Stimulated activated naive CD4-positive, alpha-beta T cell (primary cell): ENCODE data around the gene FOSL2.

ENCODE experiments used
- DNase-seq, 6 experiments: peaks; one replicate each; lab custom pipeline; 2025; lab: John Stamatoyannopoulos, UW

Gene FOSL2

DNA sequence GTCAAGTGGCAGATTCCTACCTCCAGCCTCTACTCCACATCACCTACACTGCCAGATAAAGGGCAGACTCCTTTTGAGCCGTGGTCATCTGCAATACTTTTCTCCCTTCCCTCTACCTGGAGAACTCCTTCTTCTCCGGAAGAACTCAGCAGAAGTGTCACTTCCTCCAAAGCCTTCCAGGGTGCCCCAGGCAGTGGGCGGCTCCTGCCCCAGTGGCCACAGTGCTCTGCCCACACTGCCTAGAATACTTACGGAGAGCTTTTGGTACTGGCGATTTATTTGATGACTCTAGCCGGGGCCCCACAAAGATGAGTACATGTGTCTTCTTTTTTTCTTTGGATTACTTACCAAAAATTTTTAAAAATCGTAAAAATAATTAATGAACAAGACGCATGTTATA, 39.7 kb downstream of the FOSL2 start:
- DNase-seq = no peak

DNA sequence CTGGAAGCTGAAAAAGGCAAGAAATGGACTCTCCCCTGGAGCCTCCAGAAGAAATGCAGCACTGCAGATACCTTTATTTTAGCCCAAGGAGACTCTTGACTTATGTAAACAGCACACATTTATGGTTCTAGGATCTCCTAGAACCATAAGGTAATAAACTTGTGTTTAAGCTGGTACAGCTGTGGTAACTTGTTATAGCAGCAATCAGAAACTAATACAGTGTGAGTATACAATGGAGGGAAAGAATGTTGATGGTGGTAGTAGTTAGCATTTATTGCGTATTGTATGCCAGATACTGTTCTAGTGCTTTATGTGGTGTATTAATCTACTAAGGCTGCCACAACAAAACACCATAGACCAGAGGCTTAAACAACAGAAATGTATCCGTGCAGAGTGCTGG, 40.6 kb downstream of the FOSL2 start:
- DNase-seq = no peak

DNA sequence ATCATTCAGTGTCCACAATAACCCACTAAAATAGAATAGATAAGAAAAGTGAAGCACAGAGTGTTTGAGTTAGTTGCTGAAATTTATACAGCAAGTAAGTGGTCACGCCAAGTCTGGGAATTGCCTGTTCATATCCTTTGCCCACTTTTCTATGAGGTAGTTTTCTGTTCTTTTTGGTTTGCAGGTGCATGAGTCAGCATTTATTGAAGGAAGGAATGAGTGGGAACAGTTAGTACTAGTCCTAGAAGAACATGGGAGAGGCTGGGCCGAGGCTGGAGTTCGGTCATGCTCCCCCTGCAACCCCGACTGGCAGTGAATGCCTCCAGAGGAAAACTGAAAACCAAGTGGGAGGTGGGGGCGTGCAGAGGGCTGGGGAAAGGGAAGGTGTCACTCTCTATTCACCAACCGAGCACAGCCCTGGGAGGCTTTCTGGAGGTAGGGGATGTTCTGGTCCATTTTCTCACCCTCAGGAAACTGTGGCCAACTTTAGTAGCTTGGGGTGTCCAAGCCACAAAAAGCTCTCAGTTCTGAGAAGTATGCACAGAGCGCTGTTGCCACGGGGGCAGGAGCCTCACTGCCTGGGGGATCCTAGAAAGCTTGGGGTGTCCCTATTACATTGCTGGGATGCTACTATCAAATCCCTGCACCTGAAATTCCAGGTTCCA, 41.4 kb downstream of the FOSL2 start:
- no peak for DNase-seq

DNA sequence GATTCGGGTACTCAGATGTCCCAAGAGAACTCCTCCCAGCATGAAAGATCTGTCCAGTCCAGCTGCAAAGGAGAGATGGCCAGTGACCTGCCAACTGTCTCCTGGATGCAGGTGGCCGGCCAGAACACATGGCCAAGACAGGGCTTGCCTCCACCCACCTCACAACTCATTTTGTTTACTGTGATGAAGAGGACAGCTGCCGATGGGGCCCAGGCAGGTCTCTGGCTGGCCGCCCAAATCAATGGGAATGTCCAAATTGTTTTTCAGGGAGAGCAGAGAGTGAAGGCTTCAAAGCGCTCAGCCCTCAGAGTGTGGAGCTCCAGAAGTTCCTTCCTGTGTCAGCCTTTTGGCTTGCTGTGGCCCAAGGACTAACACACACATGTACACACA, 41.9 kb downstream of the FOSL2 start:
- no peak for DNase-seq

DNA sequence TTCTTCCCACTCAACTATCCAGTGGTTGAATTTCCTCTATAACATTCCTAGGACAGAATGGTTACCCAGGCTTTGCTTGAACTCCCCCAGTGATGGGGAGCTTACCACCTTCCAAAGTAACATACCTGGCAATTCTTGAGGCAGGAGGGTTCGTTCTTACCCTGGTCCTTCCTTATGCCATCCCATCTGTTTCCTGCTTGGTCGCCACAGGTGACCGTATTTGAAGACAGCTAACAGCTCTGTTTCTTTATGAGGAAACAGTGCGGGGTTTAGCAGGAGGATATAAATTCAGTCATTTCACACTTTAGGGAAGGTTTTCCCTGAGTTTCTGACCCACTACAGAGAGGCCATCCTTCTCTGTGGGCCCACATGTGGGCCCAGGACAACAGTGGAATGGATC, 42.6 kb downstream of the FOSL2 start:
- no peak for DNase-seq

DNA sequence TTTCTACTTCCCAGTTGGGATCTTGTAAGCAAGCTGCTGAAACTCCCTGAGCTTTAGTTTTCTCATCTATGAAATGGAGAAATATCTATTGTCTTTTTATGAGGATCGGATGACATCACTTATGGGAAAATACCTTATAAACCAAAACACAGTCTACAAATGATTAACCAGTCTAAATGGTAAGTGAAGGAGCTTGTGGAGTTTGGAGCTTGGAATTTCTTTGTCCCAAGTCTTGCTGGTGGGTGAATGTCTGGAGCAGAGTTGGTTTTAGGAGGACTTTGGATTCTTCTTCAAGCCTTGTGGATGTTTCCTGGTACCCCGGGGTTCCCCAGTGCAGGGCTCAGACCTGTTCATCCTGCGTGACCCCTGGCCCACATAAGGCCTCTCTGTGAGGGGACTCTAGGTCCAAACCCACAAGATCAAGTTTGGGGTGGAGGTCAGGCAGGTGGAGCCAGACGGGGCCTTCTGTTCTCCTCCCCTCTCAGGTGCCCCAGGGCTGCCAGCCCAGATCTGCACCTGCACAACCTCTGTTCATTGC, 43.2 kb downstream of the FOSL2 start:
- no peak for DNase-seq

DNA sequence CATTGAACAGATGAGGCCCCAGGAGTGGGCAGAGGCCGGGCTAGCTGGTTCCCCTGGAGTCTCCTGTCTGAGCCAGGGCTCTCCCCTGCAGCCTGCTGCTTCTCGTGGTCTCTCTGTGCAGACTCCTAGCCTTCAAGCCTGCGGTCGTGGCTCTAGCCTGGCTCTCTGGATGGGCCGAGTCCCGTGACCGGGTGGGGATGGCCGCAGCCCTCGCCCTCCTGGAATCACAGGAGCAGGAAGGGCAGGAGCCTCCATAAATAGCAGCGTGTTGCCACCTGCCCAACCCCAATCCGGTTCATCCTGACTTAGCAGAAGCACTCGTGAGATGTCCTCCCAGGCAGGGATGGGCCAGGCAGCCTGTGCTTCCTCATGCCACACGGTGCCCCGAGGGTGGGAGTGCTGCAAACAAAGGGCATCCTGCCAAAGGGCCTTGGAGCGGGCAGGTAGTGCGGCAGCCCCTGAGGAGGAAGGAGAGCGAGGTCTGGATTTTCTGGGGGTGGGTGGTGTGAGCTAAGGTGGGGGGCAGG, 43.9 kb downstream of the FOSL2 start:
- DNase-seq = no peak

DNA sequence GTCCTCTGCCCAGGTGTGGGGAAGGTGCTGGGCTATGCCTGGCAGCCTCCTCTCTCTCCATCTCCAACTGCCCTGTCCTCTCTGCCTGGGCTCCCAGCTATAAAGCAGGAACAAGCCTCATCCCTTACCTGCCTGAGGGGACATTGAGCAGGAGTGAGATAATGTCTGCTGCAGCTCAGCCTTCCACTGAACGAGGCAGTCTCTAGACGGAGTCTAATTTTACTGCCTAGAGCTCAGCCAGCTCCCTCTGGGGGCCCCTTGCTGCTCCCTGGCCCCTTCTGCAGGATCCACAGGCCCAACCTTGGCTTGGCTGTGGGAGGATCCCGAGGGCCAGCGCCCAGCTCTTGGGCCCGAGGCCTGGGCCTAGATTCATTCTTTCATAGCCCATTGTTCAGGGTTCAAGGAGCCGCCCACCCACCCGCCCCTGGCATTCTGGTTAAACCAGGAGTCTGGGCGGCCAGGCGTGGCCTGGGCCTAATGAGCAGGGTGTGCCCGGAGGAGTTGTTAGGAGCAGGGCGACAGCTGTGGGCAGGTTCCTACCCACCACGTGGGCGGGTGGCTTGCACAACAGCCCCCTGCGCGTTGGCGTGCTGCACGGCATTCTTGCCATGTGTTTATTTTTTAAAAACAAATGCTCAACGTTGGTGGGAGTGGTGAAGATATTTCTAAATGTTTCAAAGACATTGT, 44.6 kb downstream of the FOSL2 start:
- DNase-seq = no peak

DNA sequence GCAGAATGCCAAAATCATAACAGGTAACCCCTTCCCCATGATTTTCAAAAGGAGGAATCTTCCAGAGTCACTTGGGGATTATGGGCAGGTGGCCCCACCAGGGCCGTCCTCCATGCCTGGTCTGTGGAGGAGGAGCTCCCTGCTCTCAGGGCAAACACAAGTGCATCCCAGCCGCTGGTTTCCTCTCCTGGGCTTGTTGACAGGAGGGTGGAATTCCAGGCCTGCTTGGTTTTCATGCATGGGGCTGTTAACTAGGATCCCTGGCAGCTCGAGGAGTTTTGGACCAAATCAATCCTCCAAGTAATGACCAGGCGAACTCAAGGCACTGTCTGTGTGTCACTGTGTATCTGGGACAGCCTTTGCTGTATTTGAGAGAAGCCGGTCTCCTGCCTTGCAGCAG, 45.3 kb downstream of the FOSL2 start:
- no peak for DNase-seq

DNA sequence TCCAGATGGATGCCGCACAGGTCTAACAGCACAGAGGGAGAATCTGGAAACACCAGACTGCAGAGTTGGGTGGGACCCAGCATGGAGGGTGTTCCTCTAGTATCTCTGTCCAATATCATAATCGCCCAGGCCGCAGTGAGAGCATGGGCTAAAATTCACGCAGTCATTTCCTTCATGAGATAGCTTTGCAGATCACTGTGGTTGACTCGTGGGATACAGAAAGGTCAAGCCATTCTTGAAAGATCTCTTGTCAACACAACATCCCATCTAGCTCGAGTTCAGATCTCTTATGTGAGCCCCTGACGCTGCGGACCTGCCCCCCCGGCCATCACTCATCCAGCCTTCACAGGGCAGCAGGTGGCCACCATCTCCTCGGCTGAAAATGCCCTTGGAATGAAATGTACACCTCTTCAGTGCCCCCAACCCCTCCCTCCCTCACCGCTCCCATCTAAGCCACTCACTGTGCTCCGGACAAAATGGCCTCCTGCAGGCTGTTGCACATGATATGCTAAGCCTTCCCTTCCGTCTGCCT, 45.9 kb downstream of the FOSL2 start:
- DNase-seq = no peak

DNA sequence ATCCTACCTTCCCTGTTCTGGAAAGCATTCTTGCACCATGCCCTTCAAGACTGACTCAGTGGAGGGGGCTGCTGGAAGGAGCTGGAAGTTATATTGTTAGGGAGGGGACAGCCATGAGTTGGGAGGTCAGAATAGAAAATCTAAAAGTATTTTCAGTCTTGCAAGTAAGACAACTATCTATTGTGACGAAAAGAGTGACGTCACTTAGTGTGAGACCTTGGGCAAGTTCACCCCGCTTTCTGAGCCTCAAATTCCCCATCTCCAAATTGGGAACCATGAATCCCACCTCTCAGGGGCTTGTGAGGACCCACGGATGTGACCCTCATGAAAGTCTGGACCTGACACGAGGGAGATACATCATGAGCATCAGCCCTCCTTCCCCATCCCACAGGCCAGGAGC, 46.5 kb downstream of the FOSL2 start:
- DNase-seq = no peak

DNA sequence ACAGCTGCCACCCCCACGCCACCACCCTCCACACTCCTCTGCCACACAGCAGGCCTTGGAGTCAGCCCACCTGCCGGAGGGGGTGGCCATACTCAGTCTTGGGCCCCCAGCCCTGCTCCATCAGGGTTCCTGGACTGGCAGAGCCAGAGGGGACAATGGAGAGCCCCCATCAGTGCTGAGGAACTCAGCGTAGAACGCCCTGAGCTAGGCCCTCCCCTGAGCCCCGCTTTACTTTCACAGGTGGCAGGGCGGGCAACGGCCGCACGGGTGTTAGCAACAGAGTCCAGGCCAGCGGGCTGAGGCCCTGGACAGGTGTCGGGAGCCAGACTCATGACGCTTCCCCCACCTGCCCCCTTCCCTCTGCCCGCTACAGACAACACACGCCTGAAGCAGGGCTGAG, 47.1 kb downstream of the FOSL2 start:
- no peak for DNase-seq

DNA sequence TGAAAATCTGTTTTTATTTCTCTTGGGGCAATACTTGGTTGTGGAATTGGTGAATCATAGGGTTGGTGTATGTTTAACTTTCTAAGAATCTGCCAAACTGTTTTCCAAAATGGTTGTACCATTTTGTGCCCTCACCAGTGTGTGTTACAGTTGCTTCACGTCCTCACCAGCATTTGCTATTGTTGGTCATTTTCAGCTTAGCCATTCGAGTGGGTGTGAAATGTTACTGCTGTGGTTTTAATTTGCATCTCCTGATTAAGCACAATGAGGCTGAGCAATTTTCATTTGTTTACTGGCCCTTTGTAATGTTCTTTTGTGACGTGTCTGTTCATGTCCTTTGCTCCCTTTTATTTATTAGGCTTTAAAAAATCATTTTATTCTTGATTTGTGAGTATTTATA, 49.7 kb downstream of the FOSL2 start:
- DNase-seq = no peak

DNA sequence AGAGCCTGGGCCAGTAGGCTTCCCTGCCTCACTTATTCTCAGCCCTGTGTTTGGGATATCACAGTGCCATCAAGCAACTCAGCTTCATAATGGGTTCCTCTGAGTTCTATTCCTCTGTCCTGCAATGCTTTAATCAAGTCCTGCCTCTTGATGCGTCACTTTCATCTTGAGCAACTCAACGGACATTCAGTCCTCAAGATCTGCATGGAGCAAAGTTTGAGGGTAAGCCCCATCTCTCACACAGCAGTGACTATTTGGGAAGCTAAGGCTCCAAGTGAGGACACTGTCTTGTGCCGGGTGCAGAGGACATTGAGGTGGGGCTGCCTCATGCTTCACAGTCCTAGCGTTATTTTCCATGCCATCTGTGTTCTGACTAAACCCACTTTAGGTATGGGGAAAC, 52.3 kb downstream of the FOSL2 start:
- no peak for DNase-seq

DNA sequence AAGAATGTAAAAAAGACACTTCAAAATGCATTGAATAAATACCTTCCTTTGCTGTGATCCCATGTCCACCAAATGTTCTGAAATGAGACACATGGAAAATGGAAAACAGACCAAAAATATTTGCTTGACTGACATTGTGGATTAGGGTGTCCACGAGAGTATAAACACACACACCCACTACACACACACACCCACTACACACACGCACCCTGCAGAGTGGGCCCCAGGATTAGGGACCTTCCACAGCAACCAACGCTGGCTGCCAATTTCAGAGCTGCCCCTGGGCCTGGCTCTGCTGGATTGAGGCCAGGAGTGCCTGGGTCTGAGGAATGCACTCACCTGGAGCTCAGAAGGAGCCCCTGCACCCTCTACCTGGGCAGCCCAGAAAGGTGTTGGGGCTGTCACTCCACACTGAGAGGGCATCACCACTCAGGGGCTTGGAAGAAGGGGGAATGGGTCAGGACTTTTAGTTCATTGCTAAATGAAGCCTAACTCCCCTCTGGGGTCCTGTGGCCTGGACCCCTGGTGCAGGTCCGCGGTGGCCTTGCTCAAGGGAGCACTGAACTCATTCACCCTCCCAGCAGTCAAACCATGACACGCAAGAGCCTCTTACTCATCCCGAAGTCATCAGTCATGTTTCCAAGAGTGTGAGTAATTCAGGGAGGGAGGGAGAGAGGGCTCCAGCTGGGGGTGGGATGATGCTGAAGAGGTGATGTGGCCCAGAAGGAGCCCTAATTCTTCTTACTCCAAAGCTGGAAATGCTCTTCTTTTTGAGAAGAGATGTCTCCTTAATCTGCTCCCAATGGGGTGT, 53.0 kb downstream of the FOSL2 start:
- DNase-seq = no peak

DNA sequence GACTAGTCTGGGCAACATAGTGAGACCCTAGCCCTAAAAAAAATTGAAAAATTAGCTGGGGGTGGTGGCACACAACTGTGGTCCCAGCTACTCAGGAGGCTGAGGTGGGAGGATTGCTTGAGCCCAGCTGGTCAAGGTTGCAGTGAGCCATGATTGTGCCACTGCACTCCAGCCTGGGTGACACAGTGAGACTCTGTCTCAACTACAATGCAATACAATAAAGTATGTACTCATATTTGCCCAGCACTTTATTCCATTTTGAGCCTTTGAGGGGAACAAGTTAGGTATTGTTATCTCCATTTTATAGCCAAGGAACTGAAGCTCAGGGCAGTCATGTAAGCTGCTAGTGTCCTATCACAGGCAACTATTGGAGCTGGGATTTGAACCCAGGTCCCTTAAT, 53.9 kb downstream of the FOSL2 start:
- no peak for DNase-seq

DNA sequence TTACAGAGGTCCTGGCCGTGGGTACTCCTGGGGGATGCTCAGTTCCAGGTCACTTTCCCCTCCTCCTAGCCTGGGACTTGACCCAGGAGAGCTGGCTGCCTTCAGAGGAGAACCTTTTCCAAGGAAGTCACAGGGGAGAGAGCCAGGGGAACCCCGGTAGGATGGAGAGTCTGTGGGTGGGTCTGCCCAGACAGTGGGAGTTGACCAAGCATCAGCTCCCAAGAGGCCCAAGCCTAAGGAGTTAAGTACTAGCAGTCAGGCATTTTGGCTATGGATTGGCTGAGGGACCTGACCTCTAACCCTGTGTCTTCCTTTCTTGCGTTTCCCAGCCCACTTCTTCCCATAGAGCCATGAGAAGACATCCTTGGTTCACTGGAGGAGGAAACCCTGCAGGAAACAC, 54.4 kb downstream of the FOSL2 start:
- DNase-seq = no peak

DNA sequence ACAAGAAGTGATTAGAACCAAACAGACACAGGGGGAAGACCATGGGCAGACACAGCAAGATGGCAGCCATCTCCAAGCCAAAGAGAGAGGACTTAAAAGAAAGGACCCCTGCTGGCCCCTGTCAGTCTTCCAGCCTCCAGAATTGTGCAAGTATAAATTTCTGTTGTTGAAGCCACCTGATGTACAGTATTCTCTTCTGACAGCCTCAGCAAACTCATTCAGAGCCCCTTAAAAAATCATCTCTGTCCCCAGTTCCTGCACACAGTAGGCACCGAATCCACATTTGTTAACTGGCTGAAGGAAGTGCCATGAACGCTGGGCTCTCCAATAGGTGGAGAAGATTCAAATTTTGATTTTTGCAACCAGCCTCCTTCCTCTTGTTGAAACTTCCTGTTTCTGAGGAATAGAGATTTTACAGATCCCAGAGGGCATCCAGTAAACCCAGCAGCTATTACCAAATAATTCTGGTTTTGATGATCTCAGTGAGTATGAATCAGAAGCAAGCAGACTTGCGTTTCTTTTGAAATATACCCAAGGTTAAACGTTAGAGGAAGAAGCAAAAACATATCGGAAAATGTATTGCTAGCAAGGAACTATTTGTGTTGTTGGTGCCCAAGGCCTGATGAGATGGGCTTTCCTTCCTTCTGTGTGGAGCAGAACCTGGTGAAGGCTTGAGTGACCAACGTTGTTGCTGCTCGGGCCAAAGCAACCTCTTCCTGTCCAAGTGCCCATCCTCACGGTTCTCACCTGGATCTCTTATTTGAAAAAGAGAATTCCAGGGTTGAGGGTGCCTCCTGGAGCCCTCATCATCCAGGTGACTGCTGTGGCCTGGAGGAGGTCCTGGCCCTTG, 55.5 kb downstream of the FOSL2 start:
- DNase-seq = no peak

DNA sequence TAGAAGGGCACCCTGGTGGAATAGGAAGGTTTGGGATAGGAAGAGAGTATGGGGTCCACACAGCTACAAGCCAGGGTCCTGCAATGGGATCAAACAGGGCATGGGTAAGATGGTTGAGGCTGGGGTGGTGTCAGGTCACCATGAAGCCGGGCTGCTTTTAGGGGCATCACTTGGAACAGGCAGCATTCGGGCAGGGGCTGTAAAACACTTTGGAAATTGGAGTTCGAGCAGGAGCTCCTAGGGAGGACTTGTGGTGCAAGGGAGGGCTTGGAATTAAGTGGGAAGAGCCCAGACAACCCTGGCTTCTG, 56.1 kb downstream of the FOSL2 start:
- DNase-seq = no peak

DNA sequence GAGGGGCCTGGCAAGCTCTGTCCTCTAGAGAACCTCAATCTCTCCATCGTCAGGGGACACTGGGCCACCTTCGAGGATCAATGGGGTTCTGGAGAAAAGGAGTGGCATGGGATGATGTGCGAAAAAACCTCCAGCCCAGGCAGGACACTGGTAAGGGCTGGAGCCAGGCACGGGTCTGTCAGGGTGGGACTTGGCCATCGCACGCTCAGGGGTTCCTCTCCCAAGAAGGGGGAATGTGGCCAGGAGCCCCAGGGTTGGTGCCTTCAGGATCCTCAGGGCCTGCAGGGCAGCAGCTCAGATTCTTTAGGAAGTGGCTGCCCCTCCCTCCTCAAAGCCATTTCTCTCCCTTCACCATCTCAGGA, 56.4 kb downstream of the FOSL2 start:
- no peak for DNase-seq

DNA sequence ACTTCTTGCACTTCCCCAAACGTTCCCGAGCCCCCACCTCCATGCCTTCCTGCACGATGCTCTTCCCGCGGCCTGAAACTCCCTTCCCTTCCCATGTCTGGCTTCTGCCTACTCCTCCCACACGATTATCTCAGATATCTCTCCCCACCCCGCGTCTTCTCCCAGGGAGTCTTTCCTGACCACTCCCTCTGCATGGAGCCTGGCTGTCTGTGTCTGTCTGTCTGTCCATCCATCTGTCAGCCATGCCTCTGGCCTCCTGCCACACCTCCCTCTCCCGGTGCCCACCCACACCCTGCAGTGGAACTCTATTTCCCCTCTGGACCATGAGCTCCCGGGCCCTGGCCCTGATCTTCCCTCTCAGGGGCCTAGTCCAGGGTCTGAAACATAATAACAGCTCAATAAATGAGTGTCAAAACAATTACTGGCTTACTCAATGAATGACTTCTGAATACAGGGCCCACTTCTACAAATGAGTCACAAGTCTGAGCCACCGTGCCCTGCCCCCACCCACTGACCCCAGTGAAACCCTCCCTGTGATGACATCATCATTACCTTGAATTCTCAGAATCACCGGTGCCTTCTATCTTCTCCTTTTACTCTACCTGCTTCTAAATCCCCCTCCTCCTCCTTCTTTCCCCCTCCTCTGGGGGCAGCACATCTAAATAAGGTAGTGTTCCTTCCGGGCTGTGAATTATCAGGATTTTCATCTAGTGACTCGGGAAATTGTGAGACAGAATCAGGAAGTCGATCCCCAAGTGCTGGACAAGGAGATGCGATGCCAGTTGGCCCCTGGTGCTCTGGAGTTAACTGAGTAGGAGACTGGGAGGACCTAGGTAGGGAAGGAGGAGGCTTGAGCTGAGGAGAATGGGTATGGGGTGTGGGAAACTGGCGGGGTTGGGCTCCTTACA, 57.1 kb downstream of the FOSL2 start:
- no peak for DNase-seq
